ENCODE data around the gene PPIL1.
A peak's percentile ranks its signal among the peaks of the same experiment; 100 is the strongest.

The PPIL1 gene

DNA sequence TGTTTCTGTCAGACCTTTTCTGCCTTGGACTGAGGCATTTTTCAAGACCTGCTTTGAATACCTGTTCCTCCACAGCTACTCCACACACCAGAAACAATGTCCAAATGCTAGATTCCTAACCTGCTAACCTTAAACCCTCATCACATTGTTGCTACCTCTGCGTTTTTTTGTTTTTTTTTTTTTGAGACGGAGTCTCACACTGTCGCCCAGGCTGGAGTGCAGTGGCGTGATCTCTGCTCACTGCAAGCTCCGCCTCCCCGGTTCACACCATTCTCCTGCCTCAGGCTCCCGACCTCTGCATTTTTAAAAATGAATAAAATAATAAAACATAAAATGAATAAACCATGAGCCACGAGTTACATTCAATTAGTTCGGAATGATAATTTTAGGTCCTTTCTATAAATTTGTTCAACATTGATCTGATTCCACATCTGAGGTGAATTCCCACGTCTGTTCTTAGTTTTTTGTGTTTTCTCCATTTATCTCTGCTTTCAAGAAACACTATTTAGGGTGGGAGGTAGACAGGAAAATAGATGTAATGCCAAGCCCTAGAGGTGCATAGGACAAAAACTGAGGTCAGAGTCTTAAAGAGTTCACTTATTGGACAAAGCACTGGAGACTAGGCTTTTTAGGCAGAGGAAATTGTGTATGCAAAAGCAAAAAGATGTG is 12.5 kb upstream of the PPIL1 start:
- Histone ChIP-seq H3K4me3 (ENCODE audit: low read depth, low read length) (no peak overlapping the region; the same call in 1 of the 2 replicates), H3K27ac (ENCODE audit: extremely low read depth, low read depth, low read length) (no peak overlapping the region), H3K36me3 (ENCODE audit: control insufficient read depth in 2 of 2, insufficient read depth in 1 of 2, low read length in 2 of 2) (no peaks in the 10 kb centered on the region), H3K9me3 (ENCODE audit: control insufficient read depth, insufficient read depth, low read depth, low read length) (no peaks in the 10 kb centered on the region), H3K4me1 (ENCODE audit: control insufficient read depth, insufficient read depth, low read length) (peaks cover 3% of the 10 kb centered on the region; the same call in 1 of the 2 replicates)
- no peak for TF ChIP-seq ZNF776 (tag by site-specific recombination; IDR thresholded peaks at IDR 0.05; ENCODE audit: borderline replicate concordance)
- TF ChIP-seq, protein P1, sequence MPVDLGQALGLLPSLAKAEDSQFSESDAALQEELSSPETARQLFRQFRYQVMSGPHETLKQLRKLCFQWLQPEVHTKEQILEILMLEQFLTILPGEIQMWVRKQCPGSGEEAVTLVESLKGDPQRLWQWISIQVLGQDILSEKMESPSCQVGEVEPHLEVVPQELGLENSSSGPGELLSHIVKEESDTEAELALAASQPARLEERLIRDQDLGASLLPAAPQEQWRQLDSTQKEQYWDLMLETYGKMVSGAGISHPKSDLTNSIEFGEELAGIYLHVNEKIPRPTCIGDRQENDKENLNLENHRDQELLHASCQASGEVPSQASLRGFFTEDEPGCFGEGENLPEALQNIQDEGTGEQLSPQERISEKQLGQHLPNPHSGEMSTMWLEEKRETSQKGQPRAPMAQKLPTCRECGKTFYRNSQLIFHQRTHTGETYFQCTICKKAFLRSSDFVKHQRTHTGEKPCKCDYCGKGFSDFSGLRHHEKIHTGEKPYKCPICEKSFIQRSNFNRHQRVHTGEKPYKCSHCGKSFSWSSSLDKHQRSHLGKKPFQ (tag by site-specific recombination; IDR thresholded peaks at IDR 0.05), result peak; percentile 94
- peak; percentile 30; the same call in 1 of the 2 replicates for TF ChIP-seq ZNF394 (tag by site-specific recombination; IDR thresholded peaks at IDR 0.05; ENCODE audit: borderline replicate concordance)
- no peak for TF ChIP-seq ZNF157 (tag by site-specific recombination; IDR thresholded peaks at IDR 0.05)
- TF ChIP-seq, protein P2, sequence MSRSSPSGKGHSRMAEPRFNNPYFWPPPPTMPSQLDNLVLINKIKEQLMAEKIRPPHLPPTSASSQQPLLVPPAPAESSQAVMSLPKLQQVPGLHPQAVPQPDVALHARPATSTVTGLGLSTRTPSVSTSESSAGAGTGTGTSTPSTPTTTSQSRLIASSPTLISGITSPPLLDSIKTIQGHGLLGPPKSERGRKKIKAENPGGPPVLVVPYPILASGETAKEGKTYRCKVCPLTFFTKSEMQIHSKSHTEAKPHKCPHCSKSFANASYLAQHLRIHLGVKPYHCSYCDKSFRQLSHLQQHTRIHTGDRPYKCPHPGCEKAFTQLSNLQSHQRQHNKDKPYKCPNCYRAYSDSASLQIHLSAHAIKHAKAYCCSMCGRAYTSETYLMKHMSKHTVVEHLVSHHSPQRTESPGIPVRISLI (tag by site-specific recombination; IDR thresholded peaks at IDR 0.05), result 0 out of 2 replicates have a peak, but pooled peaks have one; percentile 17
- TF ChIP-seq, protein P3, sequence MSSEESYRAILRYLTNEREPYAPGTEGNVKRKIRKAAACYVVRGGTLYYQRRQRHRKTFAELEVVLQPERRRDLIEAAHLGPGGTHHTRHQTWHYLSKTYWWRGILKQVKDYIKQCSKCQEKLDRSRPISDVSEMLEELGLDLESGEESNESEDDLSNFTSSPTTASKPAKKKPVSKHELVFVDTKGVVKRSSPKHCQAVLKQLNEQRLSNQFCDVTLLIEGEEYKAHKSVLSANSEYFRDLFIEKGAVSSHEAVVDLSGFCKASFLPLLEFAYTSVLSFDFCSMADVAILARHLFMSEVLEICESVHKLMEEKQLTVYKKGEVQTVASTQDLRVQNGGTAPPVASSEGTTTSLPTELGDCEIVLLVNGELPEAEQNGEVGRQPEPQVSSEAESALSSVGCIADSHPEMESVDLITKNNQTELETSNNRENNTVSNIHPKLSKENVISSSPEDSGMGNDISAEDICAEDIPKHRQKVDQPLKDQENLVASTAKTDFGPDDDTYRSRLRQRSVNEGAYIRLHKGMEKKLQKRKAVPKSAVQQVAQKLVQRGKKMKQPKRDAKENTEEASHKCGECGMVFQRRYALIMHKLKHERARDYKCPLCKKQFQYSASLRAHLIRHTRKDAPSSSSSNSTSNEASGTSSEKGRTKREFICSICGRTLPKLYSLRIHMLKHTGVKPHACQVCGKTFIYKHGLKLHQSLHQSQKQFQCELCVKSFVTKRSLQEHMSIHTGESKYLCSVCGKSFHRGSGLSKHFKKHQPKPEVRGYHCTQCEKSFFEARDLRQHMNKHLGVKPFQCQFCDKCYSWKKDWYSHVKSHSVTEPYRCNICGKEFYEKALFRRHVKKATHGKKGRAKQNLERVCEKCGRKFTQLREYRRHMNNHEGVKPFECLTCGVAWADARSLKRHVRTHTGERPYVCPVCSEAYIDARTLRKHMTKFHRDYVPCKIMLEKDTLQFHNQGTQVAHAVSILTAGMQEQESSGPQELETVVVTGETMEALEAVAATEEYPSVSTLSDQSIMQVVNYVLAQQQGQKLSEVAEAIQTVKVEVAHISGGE (tag by site-specific recombination; conservative IDR thresholded peaks at IDR 0.05; ENCODE audit: low read depth), result no peak
- TF ChIP-seq ZBTB17 (tag by site-specific recombination; IDR thresholded peaks at IDR 0.05), result 0 out of 2 replicates have a peak, but pooled peaks have one; percentile 17
- TF ChIP-seq ZNF335 (tag by site-specific recombination; conservative IDR thresholded peaks at IDR 0.05), result peak; percentile 52
- TF ChIP-seq, protein P4, sequence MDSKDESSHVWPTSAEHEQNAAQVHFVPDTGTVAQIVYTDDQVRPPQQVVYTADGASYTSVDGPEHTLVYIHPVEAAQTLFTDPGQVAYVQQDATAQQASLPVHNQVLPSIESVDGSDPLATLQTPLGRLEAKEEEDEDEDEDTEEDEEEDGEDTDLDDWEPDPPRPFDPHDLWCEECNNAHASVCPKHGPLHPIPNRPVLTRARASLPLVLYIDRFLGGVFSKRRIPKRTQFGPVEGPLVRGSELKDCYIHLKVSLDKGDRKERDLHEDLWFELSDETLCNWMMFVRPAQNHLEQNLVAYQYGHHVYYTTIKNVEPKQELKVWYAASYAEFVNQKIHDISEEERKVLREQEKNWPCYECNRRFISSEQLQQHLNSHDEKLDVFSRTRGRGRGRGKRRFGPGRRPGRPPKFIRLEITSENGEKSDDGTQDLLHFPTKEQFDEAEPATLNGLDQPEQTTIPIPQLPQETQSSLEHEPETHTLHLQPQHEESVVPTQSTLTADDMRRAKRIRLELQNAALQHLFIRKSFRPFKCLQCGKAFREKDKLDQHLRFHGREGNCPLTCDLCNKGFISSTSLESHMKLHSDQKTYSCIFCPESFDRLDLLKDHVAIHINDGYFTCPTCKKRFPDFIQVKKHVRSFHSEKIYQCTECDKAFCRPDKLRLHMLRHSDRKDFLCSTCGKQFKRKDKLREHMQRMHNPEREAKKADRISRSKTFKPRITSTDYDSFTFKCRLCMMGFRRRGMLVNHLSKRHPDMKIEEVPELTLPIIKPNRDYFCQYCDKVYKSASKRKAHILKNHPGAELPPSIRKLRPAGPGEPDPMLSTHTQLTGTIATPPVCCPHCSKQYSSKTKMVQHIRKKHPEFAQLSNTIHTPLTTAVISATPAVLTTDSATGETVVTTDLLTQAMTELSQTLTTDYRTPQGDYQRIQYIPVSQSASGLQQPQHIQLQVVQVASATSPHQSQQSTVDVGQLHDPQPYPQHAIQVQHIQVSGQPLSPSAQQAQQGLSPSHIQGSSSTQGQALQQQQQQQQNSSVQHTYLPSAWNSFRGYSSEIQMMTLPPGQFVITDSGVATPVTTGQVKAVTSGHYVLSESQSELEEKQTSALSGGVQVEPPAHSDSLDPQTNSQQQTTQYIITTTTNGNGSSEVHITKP (tag by site-specific recombination; IDR thresholded peaks at IDR 0.05), result peak; percentile 70
- ChIA-PET POLR2A (interaction anchor here (0.7 kb wide), 1 partner anchor 10 kb away, joined by 3 read pairs; no protein-coding TSS in a partner anchor), CTCF (interaction anchor here (16.0 kb wide), 1 partner anchor 130 kb away, joined by 216 read pairs; no protein-coding TSS in a partner anchor)

DNA sequence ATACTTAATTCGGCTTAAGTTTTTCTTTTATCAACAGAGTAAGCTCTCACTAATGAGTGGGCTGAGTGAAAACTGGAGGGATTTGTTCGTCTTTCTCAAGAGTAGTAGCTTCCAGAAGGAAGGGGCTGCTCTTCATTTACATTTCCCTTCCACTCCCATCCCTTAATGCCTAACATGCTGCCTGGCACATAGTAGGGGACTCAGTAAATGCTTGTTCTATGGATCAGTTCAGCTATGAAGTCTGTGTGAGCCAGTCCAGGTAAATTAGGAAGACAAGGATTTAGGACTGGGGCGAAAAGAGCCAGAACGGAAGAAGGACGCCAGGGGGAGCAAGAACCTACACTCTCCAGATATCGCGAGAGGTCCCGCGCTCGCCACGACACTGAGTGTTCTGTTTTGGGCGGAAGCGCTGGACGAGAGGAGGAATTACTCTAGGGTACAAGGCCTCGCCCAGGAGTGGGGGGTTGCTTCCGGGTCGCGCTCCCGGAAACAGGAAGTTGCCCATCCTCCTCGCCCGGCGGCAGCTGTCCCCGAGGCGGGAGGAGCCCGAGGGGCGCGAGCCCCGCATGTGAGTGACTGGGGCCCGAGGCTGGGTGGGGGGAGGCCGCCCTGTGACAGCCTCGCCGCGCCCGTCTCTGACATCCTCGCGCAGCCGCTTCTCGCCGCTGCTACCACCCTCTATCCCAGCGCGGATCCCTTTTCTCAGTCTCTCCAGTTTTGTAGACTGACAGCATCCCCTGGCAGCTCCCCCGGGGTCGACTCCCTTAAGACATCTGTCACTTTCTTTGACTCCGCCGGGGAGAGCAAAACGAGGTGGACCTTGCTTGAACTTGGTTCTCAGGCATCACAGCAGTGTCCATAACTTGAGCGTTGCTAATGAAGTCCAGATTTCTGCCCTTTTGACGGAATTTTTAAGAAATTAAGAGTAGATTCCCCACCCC is 11.1 kb upstream of the PPIL1 start, which contains the start of gene C6orf89:
C6orf89 (plus strand) TSS at position 492 of the 941 bp plus-strand sequence. CDS start 13,493 bp downstream, outside the sequence.
- ChIA-PET POLR2A (interaction anchor here (1.0 to 1.8 kb wide), 9 partner anchors 11 to 132 kb away, joined by 3 to 35 read pairs (median 3); partner anchors contain the start of genes MTCH1 and PPIL1), CTCF (interaction anchor here (0.5 to 16.0 kb wide), 45 partner anchors 9 to 1981 kb away, joined by 3 to 216 read pairs (median 4); partner anchors contain the start of genes MTCH1 and PPIL1)
- H3K36me3 ChIP-seq (ENCODE audit: control insufficient read depth in 2 of 2, insufficient read depth in 1 of 2, low read length in 2 of 2), result no peaks in the 10 kb centered on the region
- H3K9me3 ChIP-seq (ENCODE audit: control insufficient read depth, insufficient read depth, low read depth, low read length), result no peaks in the 10 kb centered on the region; the same call in 1 of the 2 replicates
- peak within 1 kb of the TSS; percentile 66 for H3K27ac ChIP-seq (ENCODE audit: extremely low read depth, low read depth, low read length)
- peaks cover 3% of the 10 kb centered on the region; the same call in 1 of the 2 replicates for H3K4me1 ChIP-seq (ENCODE audit: control insufficient read depth, insufficient read depth, low read length)
- peak within 1 kb of the TSS; percentile 81 for H3K4me3 ChIP-seq (ENCODE audit: low read depth, low read length)
- TF ChIP-seq, protein P5, sequence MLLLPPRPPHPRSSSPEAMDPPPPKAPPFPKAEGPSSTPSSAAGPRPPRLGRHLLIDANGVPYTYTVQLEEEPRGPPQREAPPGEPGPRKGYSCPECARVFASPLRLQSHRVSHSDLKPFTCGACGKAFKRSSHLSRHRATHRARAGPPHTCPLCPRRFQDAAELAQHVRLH (tag by site-specific recombination; IDR thresholded peaks at IDR 0.05), result peak; percentile 97
- TF ChIP-seq SCRT1 (tag by site-specific recombination; IDR thresholded peaks at IDR 0.05; ENCODE audit: borderline replicate concordance) (no peak), OVOL3 (tag by site-specific recombination; IDR thresholded peaks at IDR 0.05) (no peak), ZNF501 (tag by site-specific recombination; IDR thresholded peaks at IDR 0.05) (no peak; the same call in none of the 2 replicates), ZNF423 (tag by site-specific recombination; IDR thresholded peaks at IDR 0.05) (peak; percentile 47; the same call in 1 of the 2 replicates), ZFP69B (tag by site-specific recombination; IDR thresholded peaks at IDR 0.05) (peak; percentile 63), ZNF600 (tag by site-specific recombination; IDR thresholded peaks at IDR 0.05) (0 out of 2 replicates have a peak, but pooled peaks have one; percentile 44), ZNF416 (tag by site-specific recombination; IDR thresholded peaks at IDR 0.05) (no peak), SP7 (tag by site-specific recombination; IDR thresholded peaks at IDR 0.05) (peak; percentile 82)
- TF ChIP-seq, protein P6, sequence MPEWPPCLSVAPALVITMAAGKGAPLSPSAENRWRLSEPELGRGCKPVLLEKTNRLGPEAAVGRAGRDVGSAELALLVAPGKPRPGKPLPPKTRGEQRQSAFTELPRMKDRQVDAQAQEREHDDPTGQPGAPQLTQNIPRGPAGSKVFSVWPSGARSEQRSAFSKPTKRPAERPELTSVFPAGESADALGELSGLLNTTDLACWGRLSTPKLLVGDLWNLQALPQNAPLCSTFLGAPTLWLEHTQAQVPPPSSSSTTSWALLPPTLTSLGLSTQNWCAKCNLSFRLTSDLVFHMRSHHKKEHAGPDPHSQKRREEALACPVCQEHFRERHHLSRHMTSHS (tag by site-specific recombination; IDR thresholded peaks at IDR 0.05), result no peak

Measured in HEK293 (cell line).